ENCODE results near the gene WIPI1.
"Not testable (repeated sequence)": the region's sequence is repeated elsewhere in the genome, so short reads cannot be mapped to it uniquely, and the experiment has no call there.

The WIPI1 gene

DNA sequence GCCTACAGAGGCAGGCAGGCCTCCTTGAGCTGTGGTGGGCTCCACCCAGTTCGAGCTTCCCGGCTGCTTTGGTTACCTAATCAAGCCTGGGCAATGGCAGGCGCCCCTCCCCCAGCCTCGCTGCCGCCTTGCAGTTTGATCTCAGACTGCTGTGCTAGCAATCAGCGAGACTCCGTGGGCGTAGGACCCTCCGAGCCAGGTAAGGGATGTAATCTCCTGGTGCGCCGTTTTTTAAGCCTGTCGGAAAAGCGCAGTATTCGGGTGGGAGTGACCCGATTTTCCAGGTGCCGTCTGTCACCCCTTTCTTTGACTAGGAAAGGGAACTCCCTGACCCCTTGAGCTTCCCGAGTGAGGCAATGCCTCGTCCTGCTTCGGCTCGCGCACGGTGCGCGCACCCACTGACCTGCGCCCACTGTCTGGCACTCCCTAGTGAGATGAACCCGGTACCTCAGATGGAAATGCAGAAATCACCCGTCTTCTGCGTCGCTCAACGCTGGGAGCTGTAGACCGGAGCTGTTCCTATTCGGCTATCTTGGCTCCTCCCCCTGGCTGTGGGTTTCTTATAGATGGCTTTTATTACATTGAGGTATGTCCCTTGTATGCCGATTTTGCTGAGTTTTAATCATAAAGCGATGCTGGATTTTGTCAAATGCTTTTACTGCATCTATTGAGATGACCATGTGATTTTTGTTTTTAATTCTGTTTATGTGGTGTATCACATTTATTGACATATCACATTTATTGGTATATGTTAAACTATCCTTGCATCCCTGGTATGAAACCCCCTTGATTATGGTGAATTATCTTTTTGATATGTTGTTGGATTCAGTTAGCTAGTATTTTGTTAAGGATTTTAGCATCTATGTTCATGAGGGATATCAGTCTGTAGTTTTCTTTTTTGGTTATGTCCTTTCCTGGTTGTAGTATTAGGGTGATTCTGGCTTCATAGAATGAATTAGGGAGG lies 43.4 kb downstream of the WIPI1 start:
- peak; percentile 12 for DNase-seq

DNA sequence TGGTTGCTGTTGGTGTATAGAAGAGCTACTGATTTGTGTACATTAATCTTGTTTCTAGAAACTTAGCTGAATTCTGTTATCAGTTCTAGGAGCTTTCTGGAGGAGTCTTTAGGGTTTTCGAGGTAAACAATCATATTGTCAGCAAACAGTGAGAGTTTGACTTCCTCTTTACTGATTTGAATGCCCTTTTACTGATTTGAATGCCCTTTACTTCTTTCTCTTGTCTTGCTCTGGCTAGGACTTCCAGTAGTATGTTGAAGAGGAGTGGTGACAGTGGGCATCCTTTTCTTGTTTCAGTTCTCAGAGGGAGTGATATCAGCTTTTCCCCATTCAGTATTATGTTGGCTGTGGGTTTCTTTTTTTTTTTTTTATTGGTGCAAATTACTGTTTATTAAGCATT lies 49.6 kb downstream of the WIPI1 start:
- not testable (repeated sequence) for DNase-seq

- not testable (repeated sequence) for DNase-seq
Observed at GRCh38 chr17:68403837-68404236, 53.5 kb downstream of the WIPI1 start.

- DNase-seq, result no peak
Observed at GRCh38 chr17:68403122-68403521, 54.2 kb downstream of the WIPI1 start.

GRCh38 chr17:68401288-68401687 lies 56.0 kb downstream of the WIPI1 start:
- DNase-seq, result no peak

DNA sequence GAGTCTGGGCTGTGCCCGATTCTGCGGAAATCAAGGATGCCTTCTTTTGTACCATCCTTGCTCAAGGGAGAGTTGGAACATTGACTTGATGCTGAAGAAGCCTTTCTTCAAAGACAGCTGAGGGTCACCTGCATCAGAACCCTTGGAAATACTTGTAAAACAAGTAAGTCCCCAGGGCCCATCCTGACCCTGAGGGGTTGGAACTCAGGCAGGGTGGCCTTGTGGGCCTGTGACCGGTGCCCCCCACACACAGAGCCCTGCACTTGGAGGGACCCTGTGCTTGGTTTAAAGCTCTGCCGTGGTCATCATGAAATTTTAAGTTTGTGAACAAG lies 56.9 kb downstream of the WIPI1 start:
- DNase-seq, result no peak

GRCh38 chr17:68399638-68400403 lies 57.5 kb downstream of the WIPI1 start:
- DNase-seq, result no peak

DNA sequence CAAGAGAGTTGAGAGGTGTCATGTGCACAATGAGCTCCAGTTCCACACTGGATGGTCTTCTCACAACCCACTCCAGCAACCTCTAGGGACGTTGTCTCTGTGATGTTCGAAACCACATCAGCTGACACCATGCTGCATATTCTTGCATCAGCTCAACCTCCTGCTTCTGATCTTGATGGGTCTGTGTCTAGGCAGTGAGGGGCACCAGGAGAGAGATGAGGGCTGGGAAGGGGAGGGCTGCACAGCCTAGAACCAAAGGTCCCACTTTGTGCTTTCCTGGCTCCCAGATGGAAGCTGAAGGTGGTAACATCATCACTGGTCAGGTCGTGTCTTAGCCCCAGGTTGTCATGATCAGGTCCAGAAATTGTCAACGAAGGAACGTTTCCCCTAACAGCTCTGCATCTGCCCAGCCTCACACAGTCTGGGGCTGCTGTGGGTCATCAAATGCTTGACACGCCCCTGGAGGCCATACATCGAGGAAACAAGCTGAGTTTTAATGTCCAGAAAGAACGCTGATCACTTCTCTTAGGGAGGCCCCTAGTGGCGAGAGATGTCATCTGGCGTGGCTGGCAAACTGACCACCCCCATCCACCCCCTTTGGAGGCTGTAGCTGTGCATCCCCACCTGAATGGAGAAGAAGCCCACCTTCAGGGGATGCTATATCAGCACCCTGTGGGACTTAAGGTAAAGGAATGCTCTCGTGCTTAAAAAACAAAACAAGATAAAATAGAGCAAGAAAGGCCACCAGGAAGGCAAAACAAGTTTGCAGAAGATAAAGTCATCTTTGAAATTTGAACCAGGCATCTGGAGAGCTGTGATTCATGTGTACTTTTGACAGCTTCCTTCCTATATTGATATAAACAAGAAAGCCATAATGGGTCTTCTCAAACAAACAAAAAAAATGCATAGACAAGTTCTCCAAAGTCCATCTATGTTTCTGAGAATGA lies 58.3 kb downstream of the WIPI1 start:
- DNase-seq, result no peak

DNA sequence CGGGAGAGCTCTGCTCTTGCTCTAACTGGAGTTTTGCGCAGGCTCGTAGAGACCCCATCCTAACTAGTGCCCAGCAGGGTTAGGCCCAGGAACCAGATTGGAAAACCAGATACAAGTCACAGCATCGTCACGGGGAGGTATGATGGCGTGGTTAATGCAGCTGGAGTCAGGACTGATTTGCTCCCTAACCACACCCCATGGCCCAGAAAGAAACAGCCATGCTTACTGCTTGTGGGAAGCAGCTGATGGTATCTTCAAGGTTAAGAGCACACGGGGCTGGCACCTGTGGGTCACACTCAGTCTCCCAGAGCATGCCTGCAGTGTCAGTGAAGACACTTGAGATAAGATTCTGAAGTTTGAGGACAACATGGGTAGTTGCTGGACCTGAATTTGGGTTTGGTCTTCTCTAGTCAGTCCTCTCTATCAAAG lies 60.2 kb downstream of the WIPI1 start:
- no peak for DNase-seq

DNA sequence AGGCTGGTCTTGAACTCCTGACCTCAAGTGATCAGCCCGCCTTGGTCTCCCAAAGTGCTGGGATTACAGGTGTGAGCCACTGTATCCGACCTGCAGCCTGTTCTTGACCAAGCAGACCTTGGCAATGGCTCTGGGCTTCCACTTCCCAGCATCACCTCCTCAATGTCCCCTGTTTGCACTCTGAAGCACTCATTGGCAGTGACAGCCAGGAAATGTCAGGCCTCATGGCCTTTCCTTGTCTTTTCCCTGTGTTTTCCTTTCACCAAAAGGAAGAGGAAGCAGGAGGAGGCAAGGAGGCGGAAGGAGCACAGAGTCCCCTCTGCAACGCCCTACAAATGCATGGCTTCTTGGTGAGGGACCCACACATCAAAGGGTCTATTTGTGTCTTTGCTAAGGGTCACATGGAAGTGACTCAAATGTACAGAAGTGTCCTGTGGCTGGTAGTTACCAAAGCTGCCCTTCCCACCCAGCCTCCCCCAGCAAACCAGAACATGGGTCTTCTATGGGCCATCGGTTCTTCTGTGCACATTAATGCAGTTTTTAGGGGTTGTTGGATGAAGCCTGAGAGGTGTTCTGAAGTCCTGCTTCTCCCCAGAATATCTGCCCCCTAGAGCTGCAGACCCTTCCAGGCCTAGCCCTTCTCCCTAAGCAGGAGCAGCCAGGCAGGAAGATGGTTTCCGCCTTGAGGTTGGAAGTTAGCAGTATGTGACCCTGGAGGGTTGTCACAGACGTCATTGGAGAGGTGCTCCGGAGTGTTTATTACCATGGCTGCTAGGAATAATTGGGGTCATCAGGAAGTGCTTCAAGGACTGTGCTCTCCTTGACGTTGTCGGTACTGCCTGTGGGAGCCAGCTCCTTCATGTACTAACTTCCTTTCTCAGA lies 60.8 kb downstream of the WIPI1 start:
- DNase-seq, result no peak

- DNase-seq, result no peak
Observed at GRCh38 chr17:68394608-68395331, 62.5 kb downstream of the WIPI1 start.

- DNase-seq, result no peak
Observed at GRCh38 chr17:68391561-68392268, 65.6 kb downstream of the WIPI1 start.

GRCh38 chr17:68390888-68391545 lies 66.3 kb downstream of the WIPI1 start:
- no peak for DNase-seq

DNA sequence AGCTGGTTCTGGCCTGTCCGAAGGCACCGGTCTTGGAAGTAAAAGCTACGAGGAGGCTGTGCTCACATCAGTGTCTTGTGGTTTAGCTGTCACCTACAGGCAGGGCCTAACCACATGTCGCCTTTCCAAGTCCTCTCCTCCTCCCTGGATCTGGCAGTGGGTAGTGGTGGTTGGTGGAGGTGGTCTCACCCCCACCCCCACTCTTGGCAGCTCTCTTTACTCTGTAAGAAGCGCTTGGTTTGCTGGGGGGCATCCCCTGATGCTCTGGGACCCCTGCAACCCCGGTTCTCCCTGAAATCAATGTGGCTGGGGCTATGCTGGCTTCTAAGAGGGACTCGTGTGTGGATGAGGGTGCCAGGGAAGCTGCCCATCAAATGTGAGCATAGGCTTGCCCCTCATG lies 68.3 kb downstream of the WIPI1 start:
- no peak for DNase-seq

GRCh38 chr17:68387435-68388218 lies 69.7 kb downstream of the WIPI1 start:
- DNase-seq, result no peak

GRCh38 chr17:68385490-68386215 lies 71.6 kb downstream of the WIPI1 start:
- no peak for DNase-seq

DNA sequence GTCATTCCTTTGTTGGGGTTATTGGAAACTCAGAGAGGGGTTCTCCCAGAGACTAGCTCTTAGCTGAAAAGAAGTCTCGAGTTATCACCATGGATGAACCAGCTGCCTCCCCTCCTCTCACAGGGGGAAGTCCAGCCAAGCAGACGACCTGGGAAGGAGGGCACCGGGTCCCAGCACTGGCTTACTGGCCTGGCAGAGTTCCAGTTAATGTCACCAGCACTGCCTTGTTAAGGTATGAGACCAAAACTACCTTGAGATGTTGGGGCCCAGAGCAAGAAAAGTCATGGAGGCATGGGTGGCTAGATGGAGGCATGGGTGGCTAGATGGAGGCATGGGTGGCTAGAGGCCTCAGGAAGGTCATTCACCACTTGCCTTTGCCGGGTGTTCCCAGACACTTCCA lies 72.4 kb downstream of the WIPI1 start:
- DNase-seq, result no peak

DNA sequence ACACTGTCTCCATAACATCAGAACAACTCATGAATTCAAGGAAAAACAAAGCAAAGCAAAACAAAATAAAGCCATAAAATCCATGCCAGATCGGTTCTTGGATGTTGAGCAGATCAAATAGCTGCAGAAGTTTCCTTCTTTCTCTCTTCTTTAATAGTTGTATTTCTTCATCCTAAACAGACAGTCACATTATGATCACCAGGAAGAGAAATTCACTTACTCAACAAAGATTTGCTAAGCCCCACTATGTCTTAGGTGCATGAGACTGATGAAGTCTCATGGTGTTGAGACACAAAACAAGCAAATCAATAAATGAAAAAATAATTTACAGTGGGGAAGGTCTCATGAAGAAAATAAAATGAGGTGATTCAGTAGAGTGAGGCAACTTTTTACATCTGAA lies 72.8 kb downstream of the WIPI1 start:
- no peak for DNase-seq

Data from GF-D8 (cell line).